Esophagus muscularis mucosa (tissue), 4 donors: ENCODE data around the gene MAP3K10. TPM values are rescaled to one million over a fixed set of nuclear protein-coding genes. Genes with fewer than 3 reads are reported as not detected.

Experiments
- DNase-seq: peaks from one replicate; pipeline ENCODE4 v3.0.0-alpha.2; 2017; ENCODE audit errors: extremely low spot score
- H3K27ac ChIP-seq, 4 donors: fragments of 200-600 bp; sonication (generic); replicated peaks in 1 of 4; 1 replicate in 3 of 4; 2 replicates in 1 of 4; pipeline ENCODE4 v1.5.1; 2016 to 2019; ENCODE audit warnings: mild to moderate bottlenecking in 1 of 4
- H3K27me3 ChIP-seq, 4 donors: fragments of 200-600 bp; sonication (generic); one replicate each; pipeline versions ENCODE4 v1.5.1 to v1.6.0; 2016 to 2019
- H3K36me3 ChIP-seq, 4 donors: fragments of 200-600 bp; sonication (generic); one replicate each; pipeline ENCODE4 v1.5.1; 2016 to 2019
- H3K4me1 ChIP-seq, 4 donors: fragments of 200-600 bp; sonication (generic); one replicate each; pipeline ENCODE4 v1.5.1; 2016 to 2019
- H3K4me3 ChIP-seq, 4 donors: fragments of 200-600 bp; sonication (generic); 1 replicate in 2 of 4; 2 replicates in 2 of 4; pipeline ENCODE4 v1.5.1; 2016 to 2019; ENCODE audit warnings: mild to moderate bottlenecking in 4 of 4, moderate library complexity in 1 of 4
- H3K9me3 ChIP-seq, 4 donors: fragments of 200-600 bp; sonication (generic); 1 replicate in 3 of 4; 2 replicates in 1 of 4; pipeline ENCODE4 v1.5.1; 2016 to 2019
- CTCF ChIP-seq, 3 experiments: fragments of 200-600 bp in 2 of 3; fragments of 450-650 bp in 1 of 3; sonication (generic) in 2 of 3; IDR thresholded peaks; one replicate each; pipeline ENCODE4 v1.5.1; 2017 to 2019; ENCODE audit warnings: antibody characterized with exemption in 3 of 3, mild to moderate bottlenecking in 2 of 3, moderate library complexity in 1 of 3
- EP300 ChIP-seq: sonication (generic); formaldehyde crosslinking; IDR thresholded peaks from one replicate; pipeline ENCODE4 v1.6.1; 2017; ENCODE audit warnings: antibody characterized with exemption
- POLR2A ChIP-seq: fragments of 450-650 bp; IDR thresholded peaks from one replicate; pipeline ENCODE4 v1.6.1; 2017; ENCODE audit warnings: antibody characterized with exemption, moderate library complexity, mild to moderate bottlenecking, low read depth
- POLR2AphosphoS5 ChIP-seq, 2 donors: sonication (generic); formaldehyde crosslinking; IDR thresholded peaks; one replicate each; pipeline ENCODE4 v1.6.1; 2017; ENCODE audit warnings: antibody characterized with exemption in 2 of 2
- WGBS: methylation state at CpG from one replicate; pipeline ENCODE4 v1.1.5; 2018; 5-methylcytosine and 5-hydroxymethylcytosine counted together
- intact Hi-C: fragments of 100-400 bp; cut with DNase I; formaldehyde crosslinking; loops from one replicate; pipeline ENCODE4 v1.15.1; 2023
- total RNA-seq, 4 donors: library from RNA; depleted of rRNA; stranded (reverse); fragments of >200 nt; gene quantifications; one replicate each; pipeline versions ENCODE4 v1.1.0 to v1.2.1, GENCODE V29; 2016

The MAP3K10 gene
- total RNA-seq, 4 donors from 2014 or later: 10.1 to 25.9 (median 20.8) TPM

- H3K27me3 ChIP-seq: no peaks in the 10 kb centered on the region
- no peak overlapping the region for H3K4me3 ChIP-seq
- no peak for DNase-seq
- no peak overlapping the region for H3K27ac ChIP-seq
- H3K9me3 ChIP-seq: peaks cover 0 to 3% (median 0%) of the 10 kb centered on the region in 4 donors
- H3K36me3 ChIP-seq: peaks cover 21 to 71% (median 40%) of the 10 kb centered on the region in 4 donors
- 87% methylated on average over 9 of the region's 9 CpGs for WGBS
- intact Hi-C loops: no loop called here
- TF ChIP-seq POLR2A: no peak
- TF ChIP-seq CTCF (IDR thresholded peaks at IDR 0.05): no peak
- TF ChIP-seq POLR2AphosphoS5 (IDR thresholded peaks at IDR 0.05): no peak
- TF ChIP-seq EP300: no peak
- H3K4me1 ChIP-seq: peaks cover 0 to 3% (median 0%) of the 10 kb centered on the region in 4 donors
These were observed 9.3 kb downstream of the MAP3K10 start for GRCh38 chr19:40200341-40201099.

- intact Hi-C loops: no loop called here
- Histone ChIP-seq H3K4me1 (no peaks in the 10 kb centered on the region), H3K9me3 (peaks cover 0 to 3% (median 0%) of the 10 kb centered on the region in 4 donors), H3K4me3 (no peak overlapping the region), H3K27ac (no peak overlapping the region), H3K36me3 (peaks cover 31 to 78% (median 61%) of the 10 kb centered on the region in 4 donors), H3K27me3 (no peaks in the 10 kb centered on the region)
- DNase-seq: no peak
- 98% methylated on average over 10 of the region's 16 CpGs for WGBS
- no peak for TF ChIP-seq CTCF (IDR thresholded peaks at IDR 0.05)
- TF ChIP-seq POLR2A: no peak
- TF ChIP-seq EP300: no peak
- TF ChIP-seq POLR2AphosphoS5 (IDR thresholded peaks at IDR 0.05): no peak
These were observed 13.2 kb downstream of the MAP3K10 start for GRCh38 chr19:40204381-40204780.

GRCh38 chr19:40205760-40206159, 14.5 kb downstream of the MAP3K10 start:
- no peaks in the 10 kb centered on the region for H3K27me3 ChIP-seq
- intact Hi-C loops: no loop called here
- WGBS: 96% methylated on average over 12 of the region's 21 CpGs
- no peak for DNase-seq
- H3K4me1 ChIP-seq: no peaks in the 10 kb centered on the region
- H3K27ac ChIP-seq: no peak overlapping the region
- no peak overlapping the region for H3K4me3 ChIP-seq
- H3K9me3 ChIP-seq: peaks cover 0 to 3% (median 0%) of the 10 kb centered on the region in 4 donors
- peaks cover 37 to 85% (median 69%) of the 10 kb centered on the region in 4 donors for H3K36me3 ChIP-seq
- TF ChIP-seq EP300 (no peak), CTCF (IDR thresholded peaks at IDR 0.05) (no peak)

GRCh38 chr19:40208602-40209001, 17.4 kb downstream of the MAP3K10 start:
- DNase-seq: no peak
- Histone ChIP-seq H3K36me3 (peaks cover 32 to 86% (median 71%) of the 10 kb centered on the region in 4 donors), H3K27me3 (no peaks in the 10 kb centered on the region), H3K27ac (no peak overlapping the region), H3K9me3 (peaks cover 0 to 3% (median 0%) of the 10 kb centered on the region in 4 donors), H3K4me3 (no peak overlapping the region), H3K4me1 (no peaks in the 10 kb centered on the region)
- TF ChIP-seq CTCF (IDR thresholded peaks at IDR 0.05): no peak
- no peak for TF ChIP-seq POLR2A
- TF ChIP-seq POLR2AphosphoS5 (IDR thresholded peaks at IDR 0.05): no peak
- no peak for TF ChIP-seq EP300
- intact Hi-C loops: no loop called here
- WGBS: 96% methylated on average over 5 of the region's 5 CpGs
